ENCODE data around the gene ANGPT4. TPM values are rescaled to one million over a fixed set of nuclear protein-coding genes. Genes with fewer than 3 reads are reported as not detected.

Gene ANGPT4
- total RNA-seq, 4 donors from 2014 or later, result 0.14 TPM; not detected in 3

GRCh38 chr20:860891-861290 lies 55.2 kb downstream of the ANGPT4 start:
- H3K9me3 ChIP-seq, result no peaks in the 10 kb centered on the region
- no peaks in the 10 kb centered on the region for H3K4me1 ChIP-seq
- no peaks in the 10 kb centered on the region for H3K36me3 ChIP-seq
- no peak for DNase-seq
- intact Hi-C loops (cut with DNase I; ENCODE audit: low total_unique reads), result no loop called here
- 89 to 92% methylated on average over 2 of the region's 2 CpGs for WGBS, 2 donors (ENCODE audit: low coverage in 1 of 2)
- no peak overlapping the region for H3K4me3 ChIP-seq
- no peaks in the 10 kb centered on the region for H3K27me3 ChIP-seq
- in situ Hi-C loops (cut with MboI; ENCODE audit: low pct_ligation_motif_present in 1 of 4, low pct_unique_long_range_greater_than_20kb in 1 of 4, low sequenced_read_pairs in 3 of 4), result no loop called here
- no peak for TF ChIP-seq CTCF (IDR thresholded peaks at IDR 0.05)
- TF ChIP-seq POLR2A (IDR thresholded peaks at IDR 0.05), result no peak
- no peak for TF ChIP-seq EP300 (IDR thresholded peaks at IDR 0.05; ENCODE audit: low read depth)
- TF ChIP-seq POLR2AphosphoS5 (IDR thresholded peaks at IDR 0.05), result no peak
- H3K27ac ChIP-seq, result no peak overlapping the region

- no peak for DNase-seq
- Histone ChIP-seq H3K4me1 (no peaks in the 10 kb centered on the region), H3K27ac (no peak overlapping the region), H3K9me3 (no peaks in the 10 kb centered on the region), H3K27me3 (no peaks in the 10 kb centered on the region), H3K36me3 (no peaks in the 10 kb centered on the region), H3K4me3 (no peak overlapping the region)
- TF ChIP-seq POLR2AphosphoS5 (IDR thresholded peaks at IDR 0.05), result no peak
- TF ChIP-seq POLR2A (IDR thresholded peaks at IDR 0.05), result no peak
- no peak for TF ChIP-seq CTCF (IDR thresholded peaks at IDR 0.05)
- no peak for TF ChIP-seq EP300 (IDR thresholded peaks at IDR 0.05; ENCODE audit: low read depth)
- intact Hi-C loops (cut with DNase I; ENCODE audit: low total_unique reads), result no loop called here
- in situ Hi-C loops (cut with MboI; ENCODE audit: low pct_ligation_motif_present in 1 of 4, low pct_unique_long_range_greater_than_20kb in 1 of 4, low sequenced_read_pairs in 3 of 4), result no loop called here
- WGBS, 2 donors (ENCODE audit: low coverage in 1 of 2), result 0 to 54% methylated on average over 1 to 3 of the region's 3 CpGs
Observed at GRCh38 chr20:859751-860231, 56.3 kb downstream of the ANGPT4 start.

GRCh38 chr20:858011-858410 lies 58.1 kb downstream of the ANGPT4 start:
- no peak for TF ChIP-seq EP300 (IDR thresholded peaks at IDR 0.05; ENCODE audit: low read depth)
- no peak for TF ChIP-seq POLR2AphosphoS5 (IDR thresholded peaks at IDR 0.05)
- TF ChIP-seq POLR2A (IDR thresholded peaks at IDR 0.05), result no peak
- TF ChIP-seq CTCF (IDR thresholded peaks at IDR 0.05), result no peak
- intact Hi-C loops (cut with DNase I; ENCODE audit: low total_unique reads) (no loop called here), in situ Hi-C loops (cut with MboI; ENCODE audit: low pct_ligation_motif_present in 1 of 4, low pct_unique_long_range_greater_than_20kb in 1 of 4, low sequenced_read_pairs in 3 of 4) (no loop called here)
- no peak overlapping the region for H3K27ac ChIP-seq
- H3K27me3 ChIP-seq, result no peaks in the 10 kb centered on the region
- H3K9me3 ChIP-seq, result no peaks in the 10 kb centered on the region
- H3K36me3 ChIP-seq, result no peaks in the 10 kb centered on the region
- no peaks in the 10 kb centered on the region for H3K4me1 ChIP-seq
- no peak overlapping the region for H3K4me3 ChIP-seq
- WGBS, 2 donors (ENCODE audit: low coverage in 1 of 2), result 85% methylated on average over 6 of the region's 6 CpGs; no CpG with 5 or more reads in 1 of the 2 donors
- DNase-seq, result no peak

DNA sequence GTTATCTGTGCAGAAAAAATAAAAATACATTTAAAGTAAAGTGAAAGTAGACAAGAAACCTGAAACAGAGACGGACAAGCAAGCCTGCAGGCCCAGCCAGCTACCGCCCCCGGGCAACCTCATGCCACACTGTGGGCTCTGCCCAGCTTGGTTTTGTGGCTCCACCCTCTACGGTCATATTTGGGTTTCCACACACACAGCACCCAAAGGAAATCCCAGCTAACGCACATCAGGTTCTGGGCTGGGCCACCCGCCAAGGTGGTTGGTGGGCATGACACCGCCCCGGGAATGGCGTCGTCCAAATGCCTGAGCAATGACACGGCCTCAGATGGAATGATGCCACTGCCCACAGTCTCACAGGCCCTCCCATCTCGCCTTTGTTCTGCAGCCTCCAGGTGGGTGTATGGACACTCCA lies 59.8 kb downstream of the ANGPT4 start:
- intact Hi-C loops (cut with DNase I; ENCODE audit: low total_unique reads) (no loop called here), in situ Hi-C loops (cut with MboI; ENCODE audit: low pct_ligation_motif_present in 1 of 4, low pct_unique_long_range_greater_than_20kb in 1 of 4, low sequenced_read_pairs in 3 of 4) (no loop called here)
- no peaks in the 10 kb centered on the region for H3K27me3 ChIP-seq
- WGBS, 2 donors (ENCODE audit: low coverage in 1 of 2), result 62% methylated on average over 12 of the region's 12 CpGs; no CpG with 5 or more reads in 1 of the 2 donors
- no peak for DNase-seq
- no peak overlapping the region for H3K27ac ChIP-seq
- no peaks in the 10 kb centered on the region for H3K36me3 ChIP-seq
- TF ChIP-seq POLR2AphosphoS5 (IDR thresholded peaks at IDR 0.05), result no peak
- TF ChIP-seq EP300 (IDR thresholded peaks at IDR 0.05; ENCODE audit: low read depth), result no peak
- no peak for TF ChIP-seq POLR2A (IDR thresholded peaks at IDR 0.05)
- no peak for TF ChIP-seq CTCF (IDR thresholded peaks at IDR 0.05)
- no peak overlapping the region for H3K4me3 ChIP-seq
- no peaks in the 10 kb centered on the region for H3K9me3 ChIP-seq
- H3K4me1 ChIP-seq, result no peaks in the 10 kb centered on the region

Data from transverse colon (tissue), 4 donors.